IPS-18a (cell line): Measurements from ENCODE around the gene ATG16L2.
"Not testable (repeated sequence)": the region's sequence is repeated elsewhere in the genome, so short reads cannot be mapped to it uniquely, and the experiment has no call there.

Experiments used
- H3K27ac ChIP-seq: one replicate; pipeline ENCODE4 v1.5.1; 2013; ENCODE audit warnings: low read length
- H3K27me3 ChIP-seq: one replicate; pipeline ENCODE4 v1.6.1; 2013; ENCODE audit warnings: mild to moderate bottlenecking, low read length; ENCODE audit not compliant: control insufficient read depth, insufficient read depth
- H3K36me3 ChIP-seq: one replicate; pipeline ENCODE4 v1.6.1; 2013; ENCODE audit warnings: low read depth, low read length; ENCODE audit not compliant: control insufficient read depth
- H3K4me1 ChIP-seq: one replicate; pipeline ENCODE4 v1.6.1; 2013; ENCODE audit warnings: low read depth, low read length; ENCODE audit not compliant: control insufficient read depth
- H3K4me3 ChIP-seq: one replicate; pipeline ENCODE4 v1.5.1; 2013; ENCODE audit warnings: low read length
- H3K9ac ChIP-seq: one replicate; pipeline ENCODE4 v1.6.1; 2013; ENCODE audit warnings: mild to moderate bottlenecking, low read length, moderate library complexity
- H3K9me3 ChIP-seq: one replicate; pipeline ENCODE4 v1.6.1; 2013; ENCODE audit warnings: low read depth, low read length; ENCODE audit not compliant: control insufficient read depth

ATG16L2 gene

GRCh38 chr11:72793076-72793424, 21.2 kb upstream of the ATG16L2 start:
- no peaks in the 10 kb centered on the region for H3K36me3 ChIP-seq
- no peak overlapping the region for H3K9ac ChIP-seq
- peaks cover under 1% of the 10 kb centered on the region for H3K4me1 ChIP-seq
- H3K4me3 ChIP-seq: peak overlapping the region; percentile 94
- no peak overlapping the region for H3K27ac ChIP-seq
- no peaks in the 10 kb centered on the region for H3K27me3 ChIP-seq
- H3K9me3 ChIP-seq: no peaks in the 10 kb centered on the region

GRCh38 chr11:72793425-72794367, 20.5 kb upstream of the ATG16L2 start, which contains the start of gene STARD10:
Gene STARD10 (minus strand): TSS chr11:72794047. CDS start chr11:72781181, 12,866 bp downstream.
- no peaks in the 10 kb centered on the region for H3K27me3 ChIP-seq
- no peaks in the 10 kb centered on the region for H3K9me3 ChIP-seq
- peak within 1 kb of the TSS; percentile 83 for H3K27ac ChIP-seq
- H3K36me3 ChIP-seq: no peaks in the 10 kb centered on the region
- H3K4me1 ChIP-seq: peaks cover 7% of the 10 kb centered on the region
- H3K9ac ChIP-seq: peak within 1 kb of the TSS; percentile 80
- H3K4me3 ChIP-seq: peak within 1 kb of the TSS; percentile 94

DNA sequence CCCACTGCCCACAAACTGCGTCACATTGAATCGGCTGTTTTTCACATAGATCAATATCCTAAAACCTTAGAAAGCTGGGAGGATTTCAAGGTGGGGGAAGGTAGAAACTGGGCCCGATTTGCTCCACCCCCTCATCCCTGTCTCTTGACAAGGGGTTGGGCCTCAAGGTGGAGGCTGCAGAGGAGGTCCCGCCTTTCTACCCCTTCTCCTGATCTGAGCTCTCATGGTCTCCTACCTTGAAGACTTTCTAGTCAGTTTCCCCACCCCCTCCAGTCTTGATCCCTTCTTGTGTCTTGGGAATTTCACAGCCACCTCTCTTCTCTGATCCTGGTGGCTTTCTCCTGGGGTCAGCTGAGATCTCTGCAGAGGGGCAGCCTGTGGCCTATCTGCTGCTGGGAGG, 15.8 kb upstream of the ATG16L2 start:
- H3K36me3 ChIP-seq: no peaks in the 10 kb centered on the region
- no peaks in the 10 kb centered on the region for H3K9me3 ChIP-seq
- H3K27ac ChIP-seq: no peak overlapping the region
- no peak overlapping the region for H3K4me3 ChIP-seq
- H3K27me3 ChIP-seq: no peaks in the 10 kb centered on the region
- H3K9ac ChIP-seq: no peak overlapping the region
- peaks cover 8% of the 10 kb centered on the region for H3K4me1 ChIP-seq

DNA sequence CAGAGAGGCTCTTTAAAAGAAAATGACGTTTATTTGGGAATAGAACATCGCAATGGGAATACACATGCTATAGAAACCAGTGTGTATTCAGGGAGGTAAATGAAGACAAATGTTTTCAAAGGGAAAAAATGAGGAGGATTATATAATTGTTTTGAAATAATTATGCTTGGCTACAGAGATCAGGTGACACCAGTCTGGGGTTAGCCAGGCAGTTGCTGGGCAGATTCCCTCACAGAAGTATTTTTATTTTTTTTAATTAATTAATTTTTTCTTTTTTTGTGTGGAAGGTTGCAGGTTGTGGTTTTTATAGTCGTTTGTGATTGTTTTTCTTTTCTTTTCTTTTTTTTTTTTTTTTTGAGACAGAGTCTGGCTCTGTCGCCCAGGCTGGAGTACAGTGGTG, 14.8 kb upstream of the ATG16L2 start:
- H3K4me1 ChIP-seq: peaks cover 8% of the 10 kb centered on the region
- H3K9me3 ChIP-seq: no peaks in the 10 kb centered on the region
- H3K36me3 ChIP-seq: no peaks in the 10 kb centered on the region
- H3K9ac ChIP-seq: no peak overlapping the region
- H3K27ac ChIP-seq: no peak overlapping the region
- H3K27me3 ChIP-seq: no peaks in the 10 kb centered on the region
- no peak overlapping the region for H3K4me3 ChIP-seq

DNA sequence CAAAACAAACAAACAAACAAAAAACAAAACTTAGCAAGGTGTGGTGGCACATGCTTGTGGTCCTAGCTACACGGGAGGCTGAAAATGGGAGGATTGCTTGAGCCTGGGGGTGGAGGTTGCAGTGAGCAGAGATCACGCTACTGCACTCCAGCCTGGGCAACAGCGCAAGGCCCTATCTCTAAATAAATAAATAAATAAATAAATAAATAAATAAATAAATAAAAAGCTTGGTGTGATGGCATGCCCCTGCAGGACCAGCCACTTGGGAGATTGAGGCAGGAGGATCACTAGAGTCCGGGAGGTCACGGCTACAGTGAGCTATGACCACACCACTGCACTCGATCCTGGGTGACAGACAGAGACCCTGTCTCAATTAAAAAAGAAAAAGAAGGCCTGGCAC, 11.4 kb upstream of the ATG16L2 start:
- Histone ChIP-seq H3K27ac (no peak overlapping the region), H3K9ac (no peak overlapping the region), H3K9me3 (no peaks in the 10 kb centered on the region), H3K4me3 (no peak overlapping the region), H3K27me3 (no peaks in the 10 kb centered on the region), H3K4me1 (peaks cover 8% of the 10 kb centered on the region), H3K36me3 (no peaks in the 10 kb centered on the region)

- no peak overlapping the region for H3K9ac ChIP-seq
Measured at GRCh38 chr11:72805216-72805615, 9.0 kb upstream of the ATG16L2 start.

GRCh38 chr11:72806378-72806777, 7.8 kb upstream of the ATG16L2 start:
- H3K9me3 ChIP-seq, H3K36me3 ChIP-seq, H3K27me3 ChIP-seq, H3K4me3 ChIP-seq, H3K27ac ChIP-seq, H3K9ac ChIP-seq, H3K4me1 ChIP-seq: not testable (repeated sequence)

More at GRCh38 chr11:72805216-72805615, 9.0 kb upstream of the ATG16L2 start:
- Histone ChIP-seq H3K4me1 (no peaks in the 10 kb centered on the region), H3K27me3 (no peaks in the 10 kb centered on the region), H3K27ac (no peak overlapping the region), H3K36me3 (peaks cover 8% of the 10 kb centered on the region), H3K4me3 (no peak overlapping the region), H3K9me3 (no peaks in the 10 kb centered on the region)

GRCh38 chr11:72807021-72807693, 7.1 kb upstream of the ATG16L2 start:
- Histone ChIP-seq H3K9me3 (no peaks in the 10 kb centered on the region), H3K36me3 (peaks cover 8% of the 10 kb centered on the region), H3K27ac (no peak overlapping the region), H3K9ac (no peak overlapping the region), H3K27me3 (no peaks in the 10 kb centered on the region), H3K4me3 (no peak overlapping the region), H3K4me1 (no peaks in the 10 kb centered on the region)

DNA sequence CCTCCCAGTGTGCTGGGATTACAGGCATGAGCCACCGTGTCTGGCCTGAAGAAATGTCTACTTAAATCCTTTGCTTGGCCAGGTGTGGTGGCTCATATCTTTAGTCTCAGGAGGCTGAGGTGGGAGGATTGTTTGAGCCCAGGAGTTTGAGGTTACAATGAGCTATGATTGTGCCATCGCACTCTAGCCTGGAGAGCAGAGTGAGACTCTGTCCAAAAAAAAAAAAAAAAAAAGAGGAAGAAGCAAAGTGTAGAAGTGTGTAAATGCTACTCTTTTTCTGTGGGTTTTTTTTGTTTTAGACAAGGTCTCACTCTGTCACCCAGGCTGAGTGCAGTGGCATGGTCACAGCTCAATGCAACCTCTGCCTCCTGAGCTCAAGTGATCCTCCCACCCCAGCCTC, 6.4 kb upstream of the ATG16L2 start:
- Histone ChIP-seq H3K9me3 (no peaks in the 10 kb centered on the region), H3K27me3 (peaks cover 1% of the 10 kb centered on the region), H3K36me3 (peaks cover 8% of the 10 kb centered on the region), H3K27ac (no peak overlapping the region), H3K4me3 (no peak overlapping the region), H3K4me1 (peaks cover 4% of the 10 kb centered on the region), H3K9ac (no peak overlapping the region)

- Histone ChIP-seq H3K4me3 (no peak overlapping the region), H3K36me3 (peaks cover 8% of the 10 kb centered on the region), H3K9ac (no peak overlapping the region), H3K27me3 (peaks cover 7% of the 10 kb centered on the region), H3K4me1 (peaks cover 8% of the 10 kb centered on the region), H3K27ac (no peak overlapping the region), H3K9me3 (no peaks in the 10 kb centered on the region)
Measured at GRCh38 chr11:72808331-72808798, 5.8 kb upstream of the ATG16L2 start.

- peaks cover 18% of the 10 kb centered on the region for H3K4me1 ChIP-seq
- not testable (repeated sequence) for H3K27me3 ChIP-seq, H3K4me3 ChIP-seq, H3K36me3 ChIP-seq, H3K27ac ChIP-seq, H3K9me3 ChIP-seq, H3K9ac ChIP-seq
Measured at GRCh38 chr11:72811686-72812085, 2.5 kb upstream of the ATG16L2 start.
